Dermis microvascular lymphatic vessel endothelial cell (primary cell): Measurements from ENCODE around the gene ANOS1. TPM values are rescaled to one million over a fixed set of nuclear protein-coding genes. Genes with fewer than 3 reads are reported as not detected.
A peak's percentile ranks its signal among the peaks of the same experiment; 100 is the strongest.

ENCODE experiments used
- DNase-seq, 2 donors: peaks; one replicate each; pipeline versions ENCODE4 v3.0.0 to v3.0.0-alpha.2; 2010; ENCODE audit warnings: low read depth in 2 of 2
- total RNA-seq: library from RNA; depleted of rRNA; stranded (reverse); fragments of >200 nt; gene quantifications from 2 replicates; pipeline ENCODE4 v1.2.1, GENCODE V29; 2014

The ANOS1 gene
- total RNA-seq, 1 donor from 2014 or later = 0.26 TPM

DNA sequence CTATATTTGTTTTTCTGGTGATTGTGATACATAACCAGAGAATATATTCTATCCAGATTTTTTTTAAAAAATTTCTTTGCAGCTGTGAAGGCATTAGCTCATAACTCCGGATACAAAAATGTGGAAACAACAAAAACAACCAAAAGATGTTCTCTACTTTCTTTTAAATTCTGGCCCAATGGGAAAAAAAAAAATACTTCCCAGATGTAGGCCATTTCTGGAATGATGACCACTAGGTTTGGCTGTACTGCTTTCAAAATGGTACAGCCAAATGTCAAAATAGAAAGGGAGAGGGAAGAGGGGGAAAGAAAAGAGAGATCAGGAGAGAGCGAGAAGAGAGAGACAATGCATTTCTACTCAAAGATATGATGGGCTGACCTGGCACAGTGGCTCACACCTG, 14.6 kb downstream of the ANOS1 start:
- no peak for DNase-seq

DNA sequence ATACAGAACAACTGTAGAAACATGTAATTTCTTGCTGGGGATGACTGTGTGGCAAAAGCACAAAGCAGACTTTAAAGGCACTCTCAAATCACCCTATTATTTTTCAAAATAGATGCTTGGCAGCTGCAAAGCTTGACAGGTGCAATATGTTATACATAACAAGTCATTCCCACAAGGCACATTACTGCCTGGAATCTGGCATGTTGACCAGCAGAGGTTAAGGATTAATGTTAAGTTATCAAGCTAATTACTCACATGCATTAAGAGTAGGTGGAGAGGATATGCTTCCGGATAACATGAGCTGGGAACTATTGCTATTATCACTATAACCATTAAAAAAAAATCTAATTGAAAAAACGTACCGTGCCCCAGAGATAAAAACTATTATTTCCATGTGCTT, 17.8 kb downstream of the ANOS1 start:
- DNase-seq = no peak

DNA sequence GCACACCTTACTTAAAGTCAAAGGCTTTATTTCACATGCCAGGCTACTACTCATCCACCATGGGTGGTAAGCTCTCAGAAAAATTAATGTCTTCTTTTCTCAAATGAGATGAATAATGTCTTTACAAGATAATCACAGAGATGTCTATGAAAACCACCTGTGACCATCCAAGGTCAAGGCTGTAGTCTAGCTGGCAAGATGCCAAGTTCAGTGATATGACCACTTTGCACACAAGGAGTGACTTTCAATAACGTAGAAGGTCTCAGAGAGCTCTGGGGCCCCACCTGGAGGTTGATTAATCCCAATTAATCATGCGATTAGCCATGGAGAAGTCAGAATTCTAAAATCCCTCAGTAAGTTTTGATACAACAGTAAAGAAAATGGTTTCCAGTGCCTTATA, 20.5 kb downstream of the ANOS1 start:
- no peak for DNase-seq

DNA sequence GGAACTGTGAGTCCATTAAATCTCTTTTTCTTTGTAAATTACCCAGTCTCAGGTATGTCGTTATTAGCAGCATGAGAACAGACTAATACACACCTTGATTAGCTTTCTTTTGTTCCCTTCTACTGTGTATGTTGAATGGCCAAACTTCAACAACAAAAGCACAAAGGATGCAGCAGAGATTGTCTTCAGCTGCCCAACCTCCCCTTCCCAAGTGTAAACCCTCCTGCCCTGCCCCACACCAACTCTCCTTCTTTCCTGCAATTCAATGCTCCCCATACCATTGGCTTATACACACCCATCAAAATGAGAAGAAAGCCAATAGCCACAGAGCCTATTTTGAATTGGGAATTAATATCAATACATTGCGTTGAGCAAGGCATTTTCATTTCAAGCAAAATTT, 27.8 kb downstream of the ANOS1 start:
- DNase-seq = no peak

DNA sequence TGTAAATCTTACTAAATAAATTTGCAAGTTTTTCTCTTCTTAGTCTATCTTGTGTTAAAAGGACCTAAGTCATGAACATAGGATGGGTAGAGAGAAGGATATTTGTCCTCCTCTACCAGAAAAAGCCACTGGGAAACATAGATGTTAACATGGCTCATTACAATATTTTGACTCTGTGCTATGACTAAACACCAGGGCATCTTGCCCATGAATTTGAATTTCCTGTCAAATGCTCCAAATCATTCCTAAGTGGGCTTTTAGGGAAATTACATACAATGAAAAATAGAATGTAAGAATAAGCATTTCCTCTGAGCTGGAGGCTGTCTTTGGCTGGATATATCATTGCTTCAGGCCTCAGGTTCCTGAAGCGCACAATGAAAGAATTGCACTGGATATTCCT, 39.1 kb downstream of the ANOS1 start:
- DNase-seq = peak in 1 of 2 donors; percentile 0

DNA sequence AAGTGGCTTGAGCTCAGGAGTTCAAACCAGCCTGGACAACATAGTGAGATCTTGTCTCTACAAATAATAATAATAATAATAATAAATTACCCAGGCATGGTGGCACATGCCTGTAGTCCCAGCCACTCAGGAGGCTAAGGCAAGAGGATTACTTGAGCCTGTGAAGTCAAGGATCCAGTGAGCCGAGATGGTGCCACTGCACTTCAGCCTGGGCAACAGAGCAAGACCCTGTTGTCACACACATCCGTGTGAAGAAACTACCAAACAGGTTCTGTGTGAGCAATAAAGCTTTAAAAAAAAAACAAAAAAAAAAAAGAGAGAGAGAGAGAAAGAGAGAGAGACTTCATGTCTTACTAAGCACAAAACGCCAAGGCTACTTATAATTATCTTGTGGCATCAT, 42.5 kb downstream of the ANOS1 start:
- DNase-seq = no peak

DNA sequence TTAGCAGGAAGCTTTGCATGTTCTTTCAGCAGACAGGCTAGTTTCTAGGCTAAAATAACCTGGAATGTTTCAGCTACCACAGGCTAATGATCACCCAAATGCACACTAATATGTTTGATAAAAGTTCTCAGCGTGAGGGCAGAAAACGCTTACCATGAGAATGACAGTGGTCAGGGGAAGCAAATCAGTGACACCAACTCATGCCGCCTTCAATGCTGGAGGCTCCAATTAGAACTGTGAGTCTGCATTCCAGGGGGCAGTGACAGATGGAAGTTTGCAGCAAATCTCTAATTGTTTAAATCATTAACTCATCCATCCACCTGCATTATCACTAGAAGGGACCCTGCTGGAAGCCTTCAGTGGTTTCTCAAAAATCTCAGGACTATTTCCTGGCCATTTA, 43.2 kb downstream of the ANOS1 start:
- no peak for DNase-seq

DNA sequence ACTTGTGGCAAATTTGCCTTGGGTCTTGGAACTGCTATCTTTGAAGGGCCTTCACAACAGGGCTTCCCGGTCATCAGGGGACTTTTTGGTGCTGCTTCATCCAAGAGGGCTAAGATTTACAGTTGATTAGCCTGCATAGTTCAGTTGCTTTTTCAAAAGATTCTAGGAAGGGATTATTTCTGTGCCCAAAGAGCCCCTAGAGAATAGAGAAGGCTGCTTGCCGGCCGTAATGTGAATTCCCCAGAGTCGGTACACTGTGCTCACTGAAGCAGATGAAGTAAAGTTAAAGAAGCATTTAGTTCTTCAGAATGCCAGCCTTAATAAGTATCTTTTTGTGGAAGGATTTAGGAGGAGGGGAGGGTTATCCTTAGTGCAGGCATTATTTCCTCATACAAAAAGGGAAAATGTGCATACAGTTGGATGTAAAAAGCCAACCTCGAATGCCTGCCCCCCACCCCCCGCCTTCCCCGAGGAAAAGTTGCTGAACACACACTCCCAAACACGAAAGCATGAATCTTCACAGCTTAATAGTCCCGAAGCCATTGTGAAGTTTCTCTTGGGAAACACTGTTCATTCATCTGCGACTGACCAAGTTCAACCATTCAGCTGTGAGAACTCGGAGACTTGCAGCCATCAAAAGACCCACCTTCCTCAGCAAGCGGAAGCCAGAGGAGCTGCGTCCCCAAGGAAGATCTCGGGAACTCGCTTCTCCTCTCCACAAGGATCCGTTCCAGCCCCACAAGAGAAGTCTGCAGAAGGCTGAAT, 47.6 kb downstream of the ANOS1 start:
- DNase-seq = no peak

DNA sequence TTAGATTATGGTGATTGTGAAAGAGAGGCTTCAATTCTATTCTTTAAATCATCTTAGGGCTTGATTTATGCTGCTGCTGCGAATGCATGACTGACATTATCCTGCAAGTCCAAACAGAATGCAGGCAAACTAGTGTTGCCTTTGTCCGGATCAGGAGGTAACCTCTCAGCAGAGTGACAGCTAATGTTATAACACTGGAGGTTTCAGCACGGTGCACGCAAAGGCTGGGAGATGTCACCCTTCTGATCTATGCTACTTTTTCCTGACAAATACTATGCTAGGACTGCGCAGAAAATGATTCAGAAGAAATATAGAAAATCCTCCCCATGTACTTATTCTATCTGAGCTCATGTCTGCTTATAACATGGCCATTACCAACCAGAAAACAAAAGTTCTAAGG, 48.2 kb downstream of the ANOS1 start:
- DNase-seq = no peak

DNA sequence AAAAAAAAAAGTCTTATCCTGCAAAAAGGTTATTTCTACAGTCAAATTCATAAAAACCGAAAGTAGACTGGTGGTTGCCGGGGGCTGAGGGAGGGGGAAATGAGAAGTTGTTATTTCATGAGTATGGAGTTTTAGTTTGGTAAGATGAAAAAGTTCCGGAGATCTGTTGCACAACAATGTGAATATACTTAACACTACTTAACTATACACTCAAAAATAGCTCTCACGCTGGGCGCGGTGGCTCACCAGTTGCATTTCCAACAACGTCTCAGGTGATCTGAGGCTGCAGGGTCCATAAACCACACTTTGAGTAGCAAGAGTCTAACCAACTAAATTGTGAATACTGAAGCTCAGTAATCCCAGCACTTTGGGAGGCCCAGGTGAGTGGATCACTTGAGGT, 52.4 kb downstream of the ANOS1 start:
- no peak for DNase-seq

DNA sequence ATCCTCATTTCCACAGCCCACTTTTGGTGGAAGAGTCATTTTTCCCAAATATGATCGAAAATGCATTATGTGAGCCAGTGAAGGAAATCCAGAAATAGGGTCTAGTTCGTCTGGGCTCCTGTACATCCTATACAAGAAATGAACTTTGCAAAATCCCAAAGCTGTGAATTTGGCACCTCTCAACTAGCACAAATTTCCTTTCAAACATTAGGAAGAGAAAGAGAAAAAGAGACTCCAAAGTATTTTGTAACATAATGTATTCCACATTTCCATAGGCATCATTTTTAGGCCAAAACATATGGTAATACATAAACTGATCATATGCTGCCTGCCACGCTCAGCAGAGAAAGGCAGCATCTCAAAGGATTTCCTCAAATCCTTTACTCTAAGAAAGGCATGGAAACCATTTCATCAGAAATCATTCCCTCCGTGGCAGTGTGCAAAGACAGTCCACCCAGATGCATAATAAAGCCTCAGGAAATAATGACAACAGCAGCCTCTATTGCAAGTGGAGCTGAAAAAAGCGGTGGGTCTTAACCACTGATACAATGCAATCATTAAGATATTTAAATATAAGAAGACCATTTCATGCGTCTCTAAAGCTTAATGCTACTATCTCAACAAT, 56.8 kb downstream of the ANOS1 start:
- DNase-seq = no peak

DNA sequence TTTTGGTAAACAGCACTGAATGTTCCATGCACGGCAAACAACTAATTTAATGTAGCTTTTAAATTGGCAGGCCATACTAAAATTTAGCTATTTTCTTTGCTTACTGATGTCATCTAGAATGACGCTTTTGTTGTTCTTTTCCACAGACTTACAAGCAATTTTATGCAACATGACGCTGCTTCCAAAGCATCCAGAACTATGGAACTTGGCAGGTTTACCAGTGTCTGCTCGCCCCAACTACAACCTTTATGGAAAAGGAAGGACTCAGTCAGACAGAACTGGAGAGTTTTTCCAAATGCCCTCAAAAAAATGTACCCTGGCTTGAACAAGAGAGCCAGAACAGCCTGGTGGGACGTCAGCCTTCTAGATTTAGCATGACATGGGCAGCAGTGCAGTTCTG, 58.7 kb downstream of the ANOS1 start:
- DNase-seq = no peak

DNA sequence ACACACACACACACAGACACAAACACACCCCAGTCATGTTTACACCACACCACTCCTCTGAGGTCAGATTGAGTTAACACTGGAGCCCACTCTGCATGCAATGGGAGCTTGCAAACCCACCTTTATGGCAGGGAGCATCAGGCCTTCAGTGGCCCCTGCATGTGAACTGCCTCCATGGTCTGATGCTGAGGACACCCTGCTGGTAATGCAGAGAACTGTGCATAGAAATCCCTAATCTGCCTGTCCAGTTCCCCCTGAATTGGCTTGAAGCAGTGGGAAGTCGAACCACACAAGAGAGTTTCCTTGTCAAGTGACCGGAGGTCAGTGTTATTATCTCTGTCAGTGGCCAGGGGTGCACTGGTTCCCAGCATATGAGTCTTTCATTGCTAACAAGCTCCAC, 59.8 kb downstream of the ANOS1 start:
- DNase-seq = no peak

DNA sequence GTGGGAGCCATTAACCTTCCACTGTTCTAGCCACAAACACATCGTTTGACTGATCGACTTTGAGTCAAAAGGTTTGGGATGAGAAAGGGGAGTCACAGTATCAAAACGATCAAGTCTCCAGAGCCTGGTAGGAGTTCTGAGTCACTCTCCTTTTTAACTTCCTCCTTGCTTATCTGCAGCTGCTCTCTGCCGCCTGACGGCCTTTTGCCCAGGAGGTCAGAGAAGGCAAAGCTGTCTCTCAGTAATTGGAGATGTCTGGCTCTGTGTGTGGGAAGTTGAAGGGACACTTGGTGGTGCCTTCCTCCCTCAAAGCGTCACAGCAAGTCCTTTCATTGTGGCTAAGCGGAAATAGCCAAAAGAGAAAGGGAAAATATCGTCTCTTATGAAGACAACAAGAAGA, 63.1 kb downstream of the ANOS1 start:
- no peak for DNase-seq

DNA sequence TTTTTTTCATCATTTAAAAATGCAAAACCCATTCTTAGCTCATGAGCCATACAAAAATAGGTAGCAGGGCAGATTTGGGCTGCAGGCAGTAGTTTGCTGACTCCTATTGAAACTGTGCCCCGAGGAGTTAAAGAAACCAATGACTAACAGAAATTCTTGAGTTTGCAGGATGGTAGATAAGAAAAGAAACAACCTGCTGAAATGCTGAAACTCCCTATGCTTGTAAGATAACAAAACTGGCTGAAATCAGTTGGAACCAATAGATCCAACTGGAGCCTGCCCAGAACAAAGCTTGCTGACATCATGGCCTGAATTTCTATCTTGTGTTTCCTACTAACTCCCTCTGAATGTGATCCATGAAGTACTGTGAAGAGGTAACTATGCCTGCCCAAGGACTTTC, 68.6 kb downstream of the ANOS1 start:
- no peak for DNase-seq

DNA sequence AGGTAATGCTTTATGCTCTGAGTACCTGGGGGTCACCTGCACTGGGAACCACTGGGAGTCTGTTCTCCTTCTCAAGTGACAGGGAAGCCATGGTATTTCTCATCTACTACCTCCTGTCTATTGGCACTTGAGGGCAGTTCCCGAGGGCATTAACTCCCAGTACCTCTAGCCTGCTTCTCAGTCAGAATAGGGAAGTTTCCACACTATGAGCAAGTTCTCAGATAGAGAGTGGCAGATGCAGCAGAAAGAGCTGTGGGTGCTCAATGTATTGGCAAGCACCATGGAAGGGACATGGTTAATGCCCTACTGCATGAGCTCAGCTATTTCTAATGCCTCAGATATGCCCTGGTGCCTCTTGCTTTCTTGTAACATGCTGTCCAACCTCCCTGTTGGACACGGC, 74.1 kb downstream of the ANOS1 start:
- DNase-seq = no peak

DNA sequence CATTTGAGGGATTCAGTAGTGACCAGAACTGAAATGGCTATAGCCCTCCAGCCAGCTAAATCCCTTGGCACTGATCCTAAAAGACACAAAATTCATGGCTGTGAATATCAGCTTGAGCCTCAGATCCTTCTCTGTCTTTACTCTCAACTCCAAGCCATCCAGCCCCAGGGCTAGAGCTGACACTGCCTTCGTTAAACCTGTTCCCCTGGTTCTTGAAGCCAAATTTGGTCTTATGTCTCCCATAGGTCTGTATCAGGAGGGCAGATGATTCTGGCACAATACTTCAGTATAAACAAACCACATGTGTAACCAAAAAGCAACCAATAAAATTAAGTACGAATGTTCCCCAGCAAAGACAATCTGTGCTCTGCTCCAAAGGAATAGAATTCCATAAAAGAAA, 78.0 kb downstream of the ANOS1 start:
- DNase-seq = no peak

DNA sequence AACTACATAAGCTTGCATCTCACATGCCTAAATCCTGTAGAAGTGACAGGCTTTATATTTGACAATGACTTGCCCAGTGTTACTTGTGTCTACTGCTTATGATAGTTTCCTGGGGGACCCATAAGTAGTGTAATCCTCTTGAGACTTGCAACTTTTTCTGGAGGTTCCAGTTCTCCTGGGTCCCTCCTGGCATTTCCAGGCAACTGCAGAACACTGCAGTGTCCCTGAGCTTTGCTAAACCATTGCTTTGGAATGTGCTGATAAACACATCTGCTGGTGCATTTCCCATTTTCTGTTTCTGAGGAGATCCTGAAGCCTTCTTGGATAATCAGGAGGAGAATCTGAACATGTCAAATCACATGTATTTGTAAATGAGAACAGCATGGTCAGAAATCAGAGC, 82.0 kb downstream of the ANOS1 start:
- no peak for DNase-seq

DNA sequence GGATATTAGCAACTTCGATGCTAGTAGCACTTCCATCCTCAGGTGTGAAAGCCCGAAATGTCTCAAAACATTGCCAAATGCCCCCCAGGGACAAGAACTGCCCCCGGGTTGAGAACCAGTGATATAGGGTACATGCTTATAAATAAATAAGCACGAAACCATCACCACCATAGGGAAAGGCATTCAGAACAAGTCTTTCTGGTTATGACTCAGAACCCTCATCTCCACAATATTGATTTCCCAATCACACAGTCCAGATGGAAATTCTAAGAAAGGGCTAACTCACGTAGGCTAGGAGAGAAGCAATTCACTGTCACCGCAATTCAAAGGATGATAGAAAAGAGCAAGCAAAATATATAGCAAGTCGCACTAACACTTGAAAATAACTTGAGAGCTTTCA, 84.8 kb downstream of the ANOS1 start:
- no peak for DNase-seq

DNA sequence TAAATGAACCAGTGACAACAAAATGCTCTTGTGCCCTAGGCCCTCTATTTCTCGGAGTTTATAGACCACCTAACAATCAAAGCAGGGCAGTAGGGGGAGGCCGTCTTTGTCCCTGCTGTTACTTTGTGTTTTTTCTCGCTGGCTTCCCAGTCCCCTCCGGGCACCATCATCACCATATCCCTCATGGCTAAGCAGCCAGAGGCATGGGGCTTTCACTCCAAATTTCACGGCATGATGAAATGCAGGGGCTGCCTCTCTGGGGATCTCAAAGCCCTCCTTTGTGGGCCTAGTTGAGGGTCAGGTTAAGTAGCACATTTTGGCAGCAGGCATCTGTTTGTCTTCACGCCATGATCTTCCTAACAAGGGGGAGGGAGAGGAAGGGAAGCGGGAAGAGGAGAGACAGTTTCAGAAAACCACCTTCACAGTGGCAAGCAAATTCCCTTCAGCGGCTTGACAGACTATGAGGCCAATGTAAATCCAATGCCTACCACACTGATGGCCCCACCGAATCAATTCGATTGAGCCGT, 91.9 kb downstream of the ANOS1 start:
- DNase-seq = no peak

DNA sequence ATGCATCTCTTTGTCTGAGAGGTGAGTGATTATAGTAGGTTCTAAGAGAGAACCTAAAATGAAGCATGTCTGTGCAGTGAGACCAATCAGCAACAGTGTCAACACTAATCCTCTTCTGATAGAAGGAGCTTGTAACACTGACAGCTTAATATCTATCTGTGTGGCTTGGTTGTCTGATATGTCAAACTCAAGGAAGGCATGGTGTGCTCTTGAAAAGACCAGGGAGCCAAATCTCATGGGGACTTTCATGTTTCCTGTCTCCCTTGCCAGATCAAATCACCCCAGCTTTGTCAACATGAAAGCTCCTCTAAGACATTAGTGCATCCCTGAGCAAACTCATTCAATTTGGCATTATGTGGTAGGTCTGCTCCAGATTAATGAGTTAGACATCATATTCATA, 95.4 kb downstream of the ANOS1 start:
- no peak for DNase-seq

DNA sequence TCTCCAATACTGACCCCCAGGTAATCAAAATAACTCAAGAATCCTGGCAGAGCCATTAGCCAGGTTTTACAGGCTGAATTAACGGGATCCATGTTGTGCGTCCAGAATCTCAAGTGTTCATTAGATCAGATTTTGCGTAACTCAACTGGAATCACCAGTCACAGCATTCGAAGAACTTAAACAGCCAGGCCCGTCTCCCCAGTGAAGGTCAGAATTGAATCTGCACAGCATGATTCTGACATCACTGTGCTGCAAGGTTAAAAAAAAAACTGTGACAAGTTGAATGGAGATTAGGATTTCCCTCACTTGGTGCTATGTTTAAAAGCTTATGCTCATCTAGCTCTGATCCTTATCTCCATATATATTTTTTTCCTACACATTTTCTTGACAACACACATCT, 96.1 kb downstream of the ANOS1 start:
- no peak for DNase-seq

DNA sequence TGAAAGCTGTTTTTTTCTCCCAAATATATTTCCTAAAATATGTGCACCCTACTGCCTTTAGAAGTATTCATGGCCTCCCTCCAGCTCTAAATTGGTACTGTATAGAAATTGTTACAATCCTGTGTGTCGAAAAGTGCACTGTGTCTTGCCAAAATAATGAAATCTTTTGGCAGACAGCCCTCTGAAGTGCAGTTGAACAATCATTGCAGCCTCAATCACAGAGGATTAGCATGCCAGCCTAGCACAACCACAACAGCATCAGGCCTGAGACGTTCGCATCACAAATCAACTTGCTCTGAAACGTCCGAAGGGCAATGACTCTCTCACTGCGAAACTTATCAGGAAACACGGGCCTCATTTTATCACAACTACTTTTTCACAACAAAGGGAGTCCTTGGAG, 99.0 kb downstream of the ANOS1 start:
- DNase-seq = no peak
